HPDE6-E6E7 (cell line): Measurements from ENCODE around the gene KRT83.
"Not testable (repeated sequence)": the region's sequence is repeated elsewhere in the genome, so short reads cannot be mapped to it uniquely, and the experiment has no call there.

Experiments
- DNase-seq: peaks from one replicate; pipeline ENCODE4 v3.0.0; 2011; ENCODE audit warnings: missing footprints; ENCODE audit errors: extremely low spot score

Gene KRT83

GRCh38 chr12:52286857-52287785 is 34.1 kb downstream of the KRT83 start:
- not testable (repeated sequence) for DNase-seq

- DNase-seq = no peak
These were observed 35.2 kb downstream of the KRT83 start for GRCh38 chr12:52285851-52286530.

- DNase-seq = no peak
These were observed 35.9 kb downstream of the KRT83 start for GRCh38 chr12:52285172-52285745.

- DNase-seq = no peak
These were observed 36.5 kb downstream of the KRT83 start for GRCh38 chr12:52284562-52285171.

GRCh38 chr12:52280796-52281560 is 40.2 kb downstream of the KRT83 start:
- peak; percentile 84 for DNase-seq

- peak; percentile 91 for DNase-seq
These were observed 40.8 kb downstream of the KRT83 start for GRCh38 chr12:52280319-52280795.

- no peak for DNase-seq
These were observed 41.5 kb downstream of the KRT83 start for GRCh38 chr12:52279422-52280318.

GRCh38 chr12:52278575-52279421 is 42.4 kb downstream of the KRT83 start:
- peak; percentile 73 for DNase-seq

GRCh38 chr12:52277486-52278245 is 43.5 kb downstream of the KRT83 start:
- no peak for DNase-seq

GRCh38 chr12:52275686-52276085 is 45.5 kb downstream of the KRT83 start:
- DNase-seq = no peak

- DNase-seq = no peak
These were observed 46.6 kb downstream of the KRT83 start, which contains the start of gene KRT86 for GRCh38 chr12:52274521-52275120. Gene KRT86 (plus strand): TSS chr12:52274645. CDS start chr12:52301917, 27,272 bp downstream.

- DNase-seq = no peak
These were observed 50.0 kb downstream of the KRT83 start for GRCh38 chr12:52271158-52271557.

- no peak for DNase-seq
These were observed 50.6 kb downstream of the KRT83 start for GRCh38 chr12:52270541-52271070.

- DNase-seq = no peak
These were observed 53.0 kb downstream of the KRT83 start for GRCh38 chr12:52268212-52268611.

GRCh38 chr12:52267699-52268098 is 53.5 kb downstream of the KRT83 start:
- no peak for DNase-seq

GRCh38 chr12:52267266-52267665 is 53.9 kb downstream of the KRT83 start:
- DNase-seq = no peak

- DNase-seq = no peak
These were observed 54.7 kb downstream of the KRT83 start for GRCh38 chr12:52266514-52266913.

- no peak for DNase-seq
These were observed 56.8 kb downstream of the KRT83 start for GRCh38 chr12:52264435-52264825.
